Stimulated activated CD4-positive, alpha-beta T cell treated with anti-CD3 and anti-CD28 coated beads, Interleukin-1b, Interleukin-23, amount 100 ng/mL, for 4 hours (primary cell): Measurements from ENCODE around the gene CALML5.
"Not testable (repeated sequence)": the region's sequence is repeated elsewhere in the genome, so short reads cannot be mapped to it uniquely, and the experiment has no call there.

Experiments used
- DNase-seq, 2 donors: peaks; one replicate each; pipeline ENCODE4 v3.0.0-alpha.2; 2020; ENCODE audit warnings: low read depth in 2 of 2

Gene CALML5

GRCh38 chr10:5482016-5482415, 17.4 kb downstream of the CALML5 start:
- no peak for DNase-seq

- DNase-seq, result no peak
Observed at GRCh38 chr10:5481121-5481520, 18.2 kb downstream of the CALML5 start.

GRCh38 chr10:5480162-5480941, 19.0 kb downstream of the CALML5 start:
- DNase-seq, result no peak

GRCh38 chr10:5479481-5480161, 19.7 kb downstream of the CALML5 start:
- no peak for DNase-seq

- DNase-seq, result no peak
Observed at GRCh38 chr10:5478694-5479305, 20.6 kb downstream of the CALML5 start.

GRCh38 chr10:5477948-5478693, 21.2 kb downstream of the CALML5 start:
- no peak for DNase-seq

- DNase-seq, result no peak
Observed at GRCh38 chr10:5476918-5477525, 22.3 kb downstream of the CALML5 start.

- DNase-seq, result not testable (repeated sequence)
Observed at GRCh38 chr10:5475974-5476807, 23.2 kb downstream of the CALML5 start.

- not testable (repeated sequence) for DNase-seq
Observed at GRCh38 chr10:5475088-5475487, 24.3 kb downstream of the CALML5 start.

- DNase-seq, result not testable (repeated sequence)
Observed at GRCh38 chr10:5474642-5475041, 24.7 kb downstream of the CALML5 start.

- DNase-seq, result no peak
Observed at GRCh38 chr10:5470062-5470751, 29.2 kb downstream of the CALML5 start.

- DNase-seq, result no peak
Observed at GRCh38 chr10:5469353-5470061, 29.9 kb downstream of the CALML5 start.

GRCh38 chr10:5468262-5469106, 30.9 kb downstream of the CALML5 start:
- DNase-seq, result no peak

- DNase-seq, result no peak
Observed at GRCh38 chr10:5467634-5468255, 31.6 kb downstream of the CALML5 start.

GRCh38 chr10:5467207-5467535, 32.2 kb downstream of the CALML5 start:
- DNase-seq, result no peak

GRCh38 chr10:5466451-5467206, 32.7 kb downstream of the CALML5 start:
- DNase-seq, result no peak

- DNase-seq, result no peak
Observed at GRCh38 chr10:5465976-5466450, 33.4 kb downstream of the CALML5 start.
